Measurements from ENCODE around the gene CDKL4.
"Not testable (repeated sequence)": the region's sequence is repeated elsewhere in the genome, so short reads cannot be mapped to it uniquely, and the experiment has no call there.

Gene CDKL4

GRCh38 chr2:39140948-39141333 is 102.8 kb downstream of the CDKL4 start:
- not testable (repeated sequence) for DNase-seq

DNA sequence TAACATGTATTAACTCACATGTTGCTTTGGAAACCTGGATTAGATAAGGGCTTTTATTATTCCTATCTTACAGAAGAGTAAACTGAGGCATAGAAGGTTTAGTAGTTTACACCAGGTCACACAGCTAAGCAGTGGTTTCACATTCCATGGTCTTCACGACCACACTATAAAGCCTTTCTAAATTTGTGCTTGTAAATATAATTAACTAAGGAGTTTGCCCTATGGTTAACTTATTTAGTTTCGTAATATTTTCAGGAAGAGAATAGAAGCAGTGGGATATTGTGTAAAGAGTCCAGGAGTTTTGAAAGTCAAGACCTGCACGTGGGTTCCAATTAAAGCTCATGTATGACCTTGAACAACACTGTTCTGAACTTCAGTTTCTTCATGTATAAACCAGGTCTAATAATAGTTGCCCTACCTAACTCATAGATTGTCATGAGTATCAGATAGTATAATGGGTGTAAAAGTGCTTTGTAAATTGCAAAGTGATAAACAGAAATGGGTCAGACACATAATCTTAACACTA is 103.4 kb downstream of the CDKL4 start:
- no peak for DNase-seq

GRCh38 chr2:39139511-39140237 is 104.1 kb downstream of the CDKL4 start:
- DNase-seq = no peak

DNA sequence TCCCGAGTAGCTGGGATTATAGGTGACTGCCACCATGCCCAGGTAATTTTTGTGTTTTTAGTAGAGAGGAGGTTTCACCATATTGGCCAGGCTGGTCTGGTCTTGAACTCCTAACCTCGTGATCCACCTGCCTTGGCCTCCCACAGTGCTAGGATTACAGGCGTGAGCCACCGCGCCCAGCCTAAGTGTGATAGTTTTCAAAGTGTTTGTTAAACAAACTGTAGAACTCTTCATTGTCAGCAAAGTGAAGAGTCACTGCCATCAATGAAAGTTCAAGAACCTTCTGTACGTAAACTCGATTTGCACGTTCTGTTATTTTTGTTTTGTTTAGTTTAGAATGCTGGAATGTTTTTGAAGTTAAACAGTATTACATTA is 104.9 kb downstream of the CDKL4 start:
- DNase-seq = no peak

DNA sequence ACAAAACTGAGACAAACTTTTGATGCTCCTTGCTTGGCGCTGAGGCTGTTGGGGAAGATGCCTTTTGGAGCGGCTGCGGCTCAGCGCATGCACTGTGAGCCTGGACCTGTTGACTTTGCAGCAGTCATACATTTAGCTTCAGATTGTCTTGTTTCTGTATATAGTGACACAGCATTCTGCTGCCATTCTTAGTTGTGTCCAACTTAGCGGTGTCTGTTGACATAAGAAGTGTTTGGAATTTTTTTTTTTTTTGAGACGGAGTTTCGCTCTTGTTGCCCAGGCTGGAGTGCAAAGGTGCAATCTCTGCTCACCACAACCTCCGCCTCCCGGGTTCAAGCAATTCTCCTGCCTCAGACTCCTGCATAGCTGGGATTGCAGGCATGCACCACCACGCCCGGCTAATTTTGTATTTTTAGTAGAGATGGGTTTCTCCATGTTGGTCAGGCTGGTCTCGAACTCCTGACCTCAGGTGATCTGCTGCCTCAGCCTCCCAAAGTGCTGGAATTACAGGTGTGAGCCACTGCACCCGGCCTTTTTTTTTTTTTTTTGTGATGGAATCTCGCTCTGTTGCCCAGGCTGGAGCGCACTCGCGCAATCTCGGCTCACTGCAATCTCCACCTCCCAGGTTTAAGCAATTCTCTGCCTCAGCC is 105.5 kb downstream of the CDKL4 start:
- DNase-seq = not testable (repeated sequence)

DNA sequence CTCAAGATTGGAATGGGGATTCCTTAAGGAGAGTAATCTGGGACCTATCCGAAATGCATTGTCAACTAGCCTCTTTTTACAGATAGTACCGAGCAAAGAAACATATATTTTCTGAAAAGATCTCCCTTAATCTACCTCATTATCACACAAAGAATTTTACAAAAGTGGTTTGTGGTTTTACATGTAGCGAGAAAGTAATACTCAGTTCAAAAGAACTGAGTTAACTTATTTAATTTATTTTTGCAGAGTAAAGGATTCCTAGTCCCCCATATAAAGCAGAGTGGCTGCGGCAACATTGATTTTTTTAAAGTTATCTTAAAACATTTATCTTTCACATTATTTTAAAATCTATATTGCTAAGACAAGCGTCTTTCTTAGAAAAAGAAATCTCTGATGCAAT is 107.0 kb downstream of the CDKL4 start:
- DNase-seq = no peak

GRCh38 chr2:39135690-39136259 is 108.0 kb downstream of the CDKL4 start:
- DNase-seq = no peak

DNA sequence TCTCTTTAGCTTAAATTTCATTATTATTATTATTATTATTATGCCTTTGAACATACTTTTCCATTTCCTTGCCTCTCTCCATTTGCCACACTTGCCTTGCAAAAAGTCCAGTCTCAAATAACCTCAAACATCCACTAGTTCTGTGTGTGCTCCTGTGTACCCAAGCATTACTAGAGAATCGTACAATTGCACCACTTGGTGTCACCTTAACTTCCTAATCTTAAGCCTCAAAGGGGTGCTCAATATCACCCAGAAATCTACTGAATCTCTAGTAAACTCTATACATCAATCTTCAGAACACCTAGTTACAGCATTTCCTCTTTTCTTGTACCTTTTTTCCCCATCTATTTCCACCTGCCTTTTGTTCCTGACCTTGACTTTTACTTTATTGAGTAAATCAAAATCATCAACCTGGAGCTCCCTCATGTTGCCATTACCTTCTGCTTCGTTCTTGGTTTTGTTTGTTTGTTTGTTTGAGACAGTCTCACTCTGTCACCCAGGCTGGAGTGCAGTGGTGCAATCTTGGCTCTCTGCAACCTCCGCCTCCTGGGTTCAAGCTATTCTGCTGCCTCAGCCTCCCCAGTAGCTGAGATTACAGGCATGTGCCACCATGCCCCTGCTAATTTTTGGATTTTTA is 110.4 kb downstream of the CDKL4 start:
- no peak for DNase-seq

DNA sequence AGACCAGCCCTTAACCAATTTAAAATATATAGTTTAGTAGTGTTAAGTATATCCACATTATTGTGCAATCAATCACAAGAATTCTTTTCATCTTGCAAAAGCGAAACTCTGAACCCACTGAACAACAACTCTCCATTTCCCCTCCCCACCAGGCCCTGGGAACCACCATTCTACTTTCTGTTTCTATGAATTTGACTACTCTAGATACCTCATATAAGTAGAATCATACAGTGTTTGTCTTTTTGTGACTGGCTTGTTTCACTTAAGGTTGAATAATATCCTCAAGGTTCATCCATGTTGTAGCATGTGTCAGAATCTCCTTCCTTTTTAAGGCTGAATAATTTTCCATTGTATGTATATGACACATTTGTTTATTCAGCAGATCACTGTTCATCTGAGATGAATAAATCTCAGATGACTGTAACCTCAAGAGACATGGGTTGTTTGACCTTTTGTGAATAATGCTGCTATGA is 114.8 kb downstream of the CDKL4 start:
- peak; percentile 76 for DNase-seq

DNA sequence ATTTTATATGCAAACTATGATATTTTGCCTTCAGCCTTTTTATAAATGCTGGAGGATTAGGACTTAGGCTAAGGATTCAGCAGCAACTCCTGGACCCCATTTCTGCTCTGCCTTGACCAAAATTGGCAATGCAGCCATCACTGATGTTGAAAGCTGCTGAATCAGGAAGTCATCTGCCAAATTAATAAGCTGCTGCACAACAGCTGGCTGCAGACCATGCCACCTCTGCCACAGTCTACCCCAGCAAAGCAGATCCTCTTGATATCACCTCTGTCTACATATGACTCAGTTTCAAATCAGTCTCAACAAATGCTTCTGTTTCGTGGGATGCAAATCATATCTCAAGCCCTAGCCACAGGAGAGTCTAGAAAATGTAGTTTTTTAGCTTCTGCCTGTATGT is 115.8 kb downstream of the CDKL4 start:
- DNase-seq = peak; percentile 68

All from activated CD8-positive, alpha-beta memory T cell treated with anti-CD3 and anti-CD28 coated beads for 24 hours (primary cell).